Lung microvascular endothelial cell (primary cell): ENCODE data around the gene PIGT. TPM values are rescaled to one million over a fixed set of nuclear protein-coding genes. Genes with fewer than 3 reads are reported as not detected.

Experiments
- DNase-seq, 2 donors: peaks; one replicate each; pipeline versions ENCODE4 v3.0.0 to v3.0.0-alpha.2; 2010; ENCODE audit warnings: low read depth in 2 of 2
- total RNA-seq: library from RNA; depleted of rRNA; stranded (reverse); fragments of >200 nt; gene quantifications from 2 replicates; pipeline ENCODE4 v1.2.1, GENCODE V29; 2014

The PIGT gene
- total RNA-seq: 17.4 and 22.2 TPM in 2 replicates

DNA sequence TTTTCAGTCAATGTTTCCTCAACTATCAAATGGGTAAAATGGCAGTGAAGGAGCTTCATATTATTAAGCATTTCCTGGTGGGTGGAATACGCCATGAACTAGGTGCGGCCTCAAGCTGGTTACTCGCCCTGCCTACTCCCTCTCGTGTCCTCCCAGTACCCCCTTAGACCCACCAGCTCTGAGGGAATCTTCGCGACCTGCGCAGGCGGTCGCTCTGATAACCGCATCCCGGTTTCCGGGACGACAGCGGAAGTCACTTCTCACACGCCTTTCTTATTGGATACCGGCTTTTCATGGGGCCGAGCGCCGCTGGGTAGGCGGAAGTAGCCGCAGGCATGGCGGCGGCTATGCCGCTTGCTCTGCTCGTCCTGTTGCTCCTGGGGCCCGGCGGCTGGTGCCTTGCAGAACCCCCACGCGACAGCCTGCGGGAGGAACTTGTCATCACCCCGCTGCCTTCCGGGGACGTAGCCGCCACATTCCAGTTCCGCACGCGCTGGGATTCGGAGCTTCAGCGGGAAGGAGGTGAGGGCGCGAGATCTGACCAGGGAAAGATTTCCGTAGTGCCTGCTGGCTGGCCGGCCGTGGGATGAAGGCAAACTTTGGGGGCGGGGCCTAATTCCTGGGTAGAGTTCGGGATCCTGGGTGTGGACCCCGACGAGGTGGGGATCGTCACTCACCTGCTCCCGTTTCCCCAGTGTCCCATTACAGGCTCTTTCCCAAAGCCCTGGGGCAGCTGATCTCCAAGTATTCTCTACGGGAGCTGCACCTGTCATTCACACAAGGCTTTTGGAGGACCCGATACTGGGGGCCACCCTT, at the start of gene PIGT:
TSS of gene PIGT (plus strand) at position 320 of the 816 bp plus-strand sequence. CDS start at position 336, 16 bp downstream.
- peak; percentile 89 to 92 for DNase-seq

DNA sequence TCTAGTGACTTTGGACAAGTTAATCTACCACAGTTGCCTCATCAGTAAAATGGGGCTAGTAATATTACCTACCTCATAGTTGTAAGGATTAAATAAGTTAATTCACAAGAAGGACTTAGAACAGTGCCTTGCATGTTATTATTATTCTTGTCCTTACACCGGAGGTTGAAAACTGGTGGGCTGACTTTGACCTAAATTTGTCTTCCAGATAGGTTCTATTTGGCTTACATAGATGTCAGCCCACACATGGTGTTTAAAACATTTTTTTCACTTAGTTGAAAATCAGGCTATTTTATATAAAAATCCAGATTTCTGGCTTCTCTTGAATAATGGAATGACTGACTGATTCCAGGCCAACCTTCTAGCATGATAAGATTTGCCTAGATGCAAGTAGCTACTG, 49.7 kb upstream of the PIGT start:
- DNase-seq: no peak

DNA sequence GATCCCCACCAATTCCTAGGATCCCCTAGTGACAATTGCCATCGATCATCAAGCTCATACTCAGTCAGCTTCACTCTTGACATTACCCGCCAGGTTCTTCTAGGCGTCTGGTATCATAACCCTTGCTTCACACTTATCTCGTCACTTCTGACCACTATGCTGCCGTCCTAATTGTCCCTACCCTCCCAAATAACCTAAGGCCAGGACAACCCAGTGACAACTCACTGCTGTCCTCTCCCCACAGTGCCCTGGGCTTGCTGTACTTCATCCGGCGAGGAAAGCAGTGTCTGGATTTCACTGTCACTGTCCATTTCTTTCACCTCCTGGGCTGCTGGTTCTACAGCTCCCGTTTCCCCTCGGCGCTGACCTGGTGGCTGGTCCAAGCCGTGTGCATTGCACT, 49.3 kb upstream of the PIGT start:
- no peak for DNase-seq

DNA sequence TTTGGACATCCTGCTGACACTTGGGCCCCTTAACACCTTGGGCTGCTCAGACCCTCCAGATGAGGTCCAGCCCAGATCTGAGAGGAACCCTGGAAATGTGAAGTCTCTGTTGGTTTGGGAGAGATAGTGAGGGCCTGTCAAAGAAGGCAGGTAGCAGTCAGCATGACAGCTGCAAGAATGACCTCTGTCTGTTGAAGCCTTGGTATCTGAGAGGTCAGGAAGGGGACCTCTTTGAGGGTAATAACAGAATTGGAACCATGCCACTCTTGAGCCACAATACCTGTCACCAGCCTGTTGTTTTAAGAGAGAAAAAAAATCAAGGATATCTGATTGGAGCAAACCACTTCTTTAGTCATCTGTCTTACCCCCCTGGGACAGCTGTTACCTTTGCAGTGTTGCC, 48.8 kb upstream of the PIGT start:
- no peak for DNase-seq

DNA sequence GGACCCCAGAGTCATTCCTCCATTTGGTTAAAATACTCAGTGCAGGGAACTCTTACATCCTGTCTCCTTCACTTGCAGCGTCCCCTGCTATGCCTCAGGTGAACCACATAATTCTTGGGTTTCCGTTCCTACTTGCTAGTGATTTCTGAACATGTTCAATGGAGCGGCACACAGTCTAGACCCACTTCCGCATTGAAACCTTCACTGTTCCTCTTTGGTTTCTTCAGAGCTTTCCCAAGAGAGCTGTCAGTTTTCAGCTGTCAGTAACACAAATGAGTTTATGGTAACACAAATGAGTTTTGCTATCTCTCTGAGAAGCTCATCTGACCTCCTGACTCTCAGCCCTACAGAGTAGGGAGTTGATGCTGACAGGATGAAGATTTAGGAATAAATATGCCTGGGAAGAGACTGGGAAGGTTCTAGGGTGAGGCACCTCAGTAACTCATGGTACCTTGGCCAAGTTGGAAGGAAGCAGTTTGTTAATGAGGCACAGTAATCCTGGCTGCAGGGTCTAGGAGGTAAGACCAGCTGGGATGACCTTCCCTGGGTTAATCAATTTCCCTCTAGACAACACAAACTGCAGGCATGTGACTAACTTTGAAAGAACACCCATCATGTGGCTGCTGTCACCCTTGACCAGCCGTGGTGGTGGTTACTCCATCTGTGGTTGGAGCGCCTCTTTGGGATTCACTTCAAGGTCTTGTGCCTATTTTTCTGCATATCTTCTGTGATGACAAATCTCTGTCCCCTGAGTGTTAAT, 47.5 kb upstream of the PIGT start:
- DNase-seq: no peak

DNA sequence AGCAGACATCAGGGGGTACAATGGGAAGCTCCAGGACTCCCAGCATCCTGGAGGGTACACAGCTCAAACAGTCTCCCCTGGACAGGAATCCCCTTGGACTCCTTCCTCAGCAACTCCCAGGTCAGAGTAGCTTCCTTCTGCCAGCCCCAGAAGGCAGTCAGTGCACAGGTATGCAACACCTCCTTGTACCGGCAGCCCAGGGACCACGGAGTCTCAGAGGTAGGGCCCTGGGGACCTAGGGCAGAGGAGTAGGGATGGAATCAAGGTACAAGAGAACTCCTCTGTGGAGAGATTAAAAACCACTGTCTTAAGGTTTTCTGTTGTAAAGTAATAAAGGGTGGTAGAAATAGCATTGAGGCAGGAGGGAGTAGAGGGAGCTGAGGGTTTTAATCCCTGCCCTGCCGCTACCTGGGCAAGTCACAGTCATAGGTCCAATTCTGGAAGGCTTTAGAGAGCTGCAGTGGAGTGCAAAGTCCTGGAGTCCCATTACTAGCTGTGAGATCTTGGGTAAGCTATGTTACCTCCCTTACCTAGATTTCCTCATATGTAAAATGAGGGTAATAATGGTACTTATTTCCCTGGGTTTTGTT, 45.3 kb upstream of the PIGT start:
- DNase-seq: no peak

DNA sequence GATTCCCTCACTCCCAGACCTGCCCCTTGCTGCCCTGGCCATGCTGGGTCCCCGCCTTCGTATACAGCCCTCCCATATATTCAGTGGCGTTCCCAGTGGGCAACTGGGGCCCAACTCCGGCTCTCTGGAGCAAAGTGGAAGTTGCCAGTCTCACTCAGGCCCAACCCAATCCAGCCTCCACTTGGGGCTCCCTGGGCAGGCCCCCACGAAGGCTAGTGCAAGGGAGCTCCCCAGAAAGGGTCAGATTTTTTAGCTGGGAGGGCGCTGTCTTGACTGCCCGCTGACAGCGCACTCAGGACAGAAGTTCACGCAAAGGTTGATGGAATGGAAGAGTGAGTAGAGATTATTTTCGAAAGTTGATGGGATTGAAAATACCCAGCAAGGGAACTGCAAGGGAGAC, 43.7 kb upstream of the PIGT start:
- DNase-seq: no peak

GRCh38 chr20:45372646-45373352, 43.1 kb upstream of the PIGT start:
- peak in 1 of 2 donors; percentile 33 for DNase-seq

DNA sequence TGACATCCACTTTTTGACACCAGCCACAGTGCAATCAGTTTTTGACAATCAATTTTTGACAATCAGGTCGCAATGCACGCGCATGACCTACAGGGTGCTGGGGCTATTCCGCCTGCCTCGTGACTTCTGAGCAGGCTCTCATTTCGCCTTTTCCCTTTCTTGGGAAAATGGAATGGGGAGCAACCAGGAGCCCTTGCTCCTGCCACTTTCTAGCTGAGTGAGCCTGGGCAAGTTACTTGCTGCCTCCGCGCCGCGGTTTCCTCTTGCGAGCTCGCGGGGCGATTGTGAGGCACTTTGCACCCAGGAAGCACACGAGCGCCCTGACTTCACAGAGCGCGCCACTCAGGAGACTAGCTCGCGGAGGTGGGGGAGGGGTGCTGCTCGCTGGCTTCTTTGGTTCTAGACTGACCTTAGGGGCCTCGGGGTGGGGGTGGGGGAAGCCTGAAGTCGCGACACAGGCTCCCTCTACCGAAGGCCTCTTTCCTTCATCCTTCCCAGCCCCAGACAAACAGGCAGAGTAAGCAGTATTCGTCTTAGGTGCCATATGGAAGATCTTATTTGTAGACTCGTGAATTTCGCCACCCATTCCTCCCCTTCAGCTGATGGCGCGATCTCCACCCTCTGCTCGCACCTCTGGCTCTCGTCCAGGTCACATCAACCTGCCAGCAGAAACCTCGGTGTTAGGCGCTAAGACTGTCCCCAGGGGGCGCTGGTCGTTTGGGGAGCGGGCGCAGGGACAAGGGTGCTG, 42.4 kb upstream of the PIGT start:
- peak; percentile 81 to 90 for DNase-seq

DNA sequence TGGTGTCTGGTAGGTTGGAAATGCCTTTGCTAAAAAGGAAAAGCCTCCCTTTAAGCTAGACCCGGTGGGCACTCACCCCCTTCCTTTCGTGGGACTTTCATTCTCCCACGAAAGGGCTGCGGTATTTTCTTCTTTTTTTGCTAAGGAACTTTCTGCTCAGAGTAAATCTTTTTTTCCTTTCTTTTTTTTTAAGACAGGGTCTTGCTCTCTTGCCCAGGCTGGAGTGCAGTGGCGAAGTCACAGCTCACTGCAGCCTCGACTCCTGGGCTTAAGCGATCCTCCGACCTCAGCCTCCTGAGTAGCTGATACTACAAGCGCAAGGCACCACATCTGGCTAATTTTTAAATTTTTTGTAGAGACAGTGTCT, 41.9 kb upstream of the PIGT start:
- no peak for DNase-seq

- no peak for DNase-seq
Measured at GRCh38 chr20:45374966-45375365, 41.0 kb upstream of the PIGT start.

DNA sequence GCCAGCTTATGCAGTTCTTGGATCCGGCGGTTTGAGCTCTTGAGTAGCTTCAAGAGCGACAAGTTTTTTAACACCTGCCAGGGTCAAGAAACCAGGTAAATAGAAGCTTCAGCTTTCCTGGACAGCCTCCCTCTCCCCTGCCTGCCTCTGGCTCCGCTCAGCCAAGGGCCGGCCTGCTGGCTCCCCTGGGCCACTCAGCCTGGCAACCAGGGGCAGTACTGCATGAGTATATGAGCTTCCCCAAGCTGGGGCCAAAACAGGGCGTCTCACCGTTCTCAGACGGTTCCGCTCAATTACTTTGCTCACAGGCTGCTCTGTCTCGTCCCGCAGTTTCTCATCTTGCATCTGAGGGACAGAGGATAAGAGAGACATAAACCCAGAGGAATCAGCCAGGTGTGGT, 38.7 kb upstream of the PIGT start:
- DNase-seq: no peak

GRCh38 chr20:45378191-45378590, 37.8 kb upstream of the PIGT start, which contains the start of gene TP53TG5:
Gene TP53TG5, minus strand, starts transcription at chr20:45378325. Its CDS starts 89 bp downstream, at chr20:45378236.
- no peak for DNase-seq

GRCh38 chr20:45387274-45387673, 28.7 kb upstream of the PIGT start:
- no peak for DNase-seq

- DNase-seq: no peak
Measured at GRCh38 chr20:45390931-45391330, 25.0 kb upstream of the PIGT start.

- DNase-seq: no peak
Measured at GRCh38 chr20:45391559-45391958, 24.4 kb upstream of the PIGT start.

DNA sequence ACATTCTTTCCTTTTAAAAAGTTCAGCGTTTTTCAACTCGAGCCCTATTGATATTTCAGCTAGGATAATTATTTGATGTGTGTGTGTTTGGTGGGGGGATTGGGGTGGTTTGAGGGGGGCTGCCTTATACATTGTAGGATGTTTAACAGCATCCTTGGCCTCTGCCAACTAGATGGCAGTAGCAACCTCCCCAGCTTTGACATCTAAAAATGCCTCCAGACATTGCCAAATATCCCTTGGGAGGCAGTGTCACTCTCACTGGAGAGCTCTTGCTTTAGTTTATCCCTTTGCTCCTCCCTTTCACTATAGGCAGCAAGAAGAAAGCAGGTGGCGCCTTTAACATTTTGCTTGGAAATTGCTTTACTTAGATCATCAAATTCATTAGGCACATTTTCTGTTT, 23.2 kb upstream of the PIGT start:
- DNase-seq: no peak

GRCh38 chr20:45394221-45395113, 21.5 kb upstream of the PIGT start:
- no peak for DNase-seq

- no peak for DNase-seq
Measured at GRCh38 chr20:45395114-45395415, 20.9 kb upstream of the PIGT start.

DNA sequence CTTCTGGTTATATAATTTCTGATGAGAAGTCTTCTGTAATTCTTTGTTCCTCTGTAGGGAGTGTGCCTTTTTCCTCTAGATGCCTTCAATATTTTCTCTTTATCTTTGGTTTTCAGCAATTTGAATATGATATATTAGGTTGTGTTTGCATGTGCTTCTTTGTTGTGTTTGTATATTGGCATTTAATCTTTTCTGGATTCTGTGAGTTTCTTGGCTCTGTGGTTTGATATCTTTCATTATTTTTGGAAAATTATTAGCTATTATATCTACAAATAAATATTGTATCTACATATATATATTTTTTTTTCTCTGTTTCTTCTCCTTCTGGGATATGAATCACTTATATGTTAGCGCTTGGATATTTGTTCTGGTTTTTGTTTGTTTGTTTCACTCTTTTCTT, 16.9 kb upstream of the PIGT start:
- DNase-seq: no peak
